DMS153 treated with DMSO at 0.1 percent for 48 hours (cell line): ENCODE results near the gene STK17B.
"Not testable (repeated sequence)": the region's sequence is repeated elsewhere in the genome, so short reads cannot be mapped to it uniquely, and the experiment has no call there.

Experiments used
- DNase-seq: peaks from one replicate; lab custom pipeline; 2025; ENCODE audit not compliant: unreplicated experiment; lab: John Stamatoyannopoulos, UW

Gene STK17B

DNA sequence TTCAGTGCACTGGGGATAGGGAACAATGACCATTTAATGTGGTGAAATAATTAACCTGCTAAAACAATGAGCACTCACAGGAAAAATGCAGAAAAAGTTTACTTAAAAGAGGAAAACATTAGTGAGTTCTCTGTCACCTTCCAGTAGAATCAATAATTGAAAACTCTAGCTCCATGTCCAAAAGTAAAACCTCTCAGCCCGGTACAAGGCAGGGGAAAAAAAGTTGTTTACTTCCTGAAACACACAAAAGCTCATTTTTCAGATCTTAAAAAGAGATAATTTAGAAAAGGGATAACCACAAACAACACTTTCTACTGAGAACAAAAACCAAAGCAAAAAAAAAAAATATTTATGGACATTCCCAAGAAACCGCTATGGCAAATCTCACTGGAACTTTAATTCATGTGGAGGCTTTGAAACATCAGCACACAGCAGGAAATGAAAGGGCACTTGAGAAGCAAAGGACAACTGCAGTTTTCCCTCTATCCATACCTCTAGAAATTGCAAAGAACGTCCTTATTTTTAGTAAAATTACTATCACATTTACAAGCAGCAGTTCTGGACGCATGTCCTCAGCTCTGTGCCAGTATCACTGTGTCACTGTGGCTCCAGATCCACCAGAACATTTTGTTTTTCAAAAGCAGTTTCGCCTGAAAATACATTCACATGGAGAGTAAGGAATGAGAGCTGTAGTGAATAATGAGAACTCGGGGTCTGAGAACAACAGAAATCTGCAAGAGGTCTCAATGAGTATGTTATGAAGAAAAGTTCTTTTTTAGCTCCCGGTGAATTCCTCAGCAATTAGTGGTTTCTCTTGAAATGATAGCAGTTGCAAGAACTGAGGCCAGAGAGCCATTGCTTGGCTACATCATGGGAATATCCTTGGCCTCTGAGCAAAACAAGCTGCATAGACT is 58.1 kb downstream of the STK17B start:
- no peak for DNase-seq

DNA sequence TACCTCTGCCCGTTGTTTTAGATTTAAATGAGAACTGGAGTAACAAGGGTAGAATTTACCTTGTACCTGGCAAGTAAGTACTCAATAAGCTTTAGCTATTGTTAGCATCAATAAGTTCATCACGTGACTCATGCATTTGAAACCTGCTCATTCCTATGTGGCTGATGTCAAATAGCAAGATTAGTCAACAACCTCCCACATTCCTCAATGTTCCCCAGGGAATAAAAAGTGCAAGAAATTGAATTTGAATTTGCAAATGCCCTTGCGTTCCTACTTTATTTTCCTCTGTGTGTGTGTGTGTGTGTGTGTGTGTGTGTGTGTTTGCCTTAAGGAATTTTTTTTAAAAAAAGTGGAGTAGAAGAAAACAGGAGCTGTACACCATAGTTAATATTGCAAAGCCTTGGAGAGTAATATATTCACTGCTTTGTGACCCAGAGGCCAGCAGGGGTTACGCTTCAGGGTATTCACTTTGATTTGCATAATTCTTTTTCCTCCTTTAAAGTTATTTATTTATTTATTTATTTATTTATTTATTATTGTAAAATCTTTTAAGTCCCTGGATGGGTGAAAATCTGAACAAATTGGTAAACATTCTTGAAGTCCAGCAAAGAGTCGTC is 58.9 kb downstream of the STK17B start:
- DNase-seq, result no peak

DNA sequence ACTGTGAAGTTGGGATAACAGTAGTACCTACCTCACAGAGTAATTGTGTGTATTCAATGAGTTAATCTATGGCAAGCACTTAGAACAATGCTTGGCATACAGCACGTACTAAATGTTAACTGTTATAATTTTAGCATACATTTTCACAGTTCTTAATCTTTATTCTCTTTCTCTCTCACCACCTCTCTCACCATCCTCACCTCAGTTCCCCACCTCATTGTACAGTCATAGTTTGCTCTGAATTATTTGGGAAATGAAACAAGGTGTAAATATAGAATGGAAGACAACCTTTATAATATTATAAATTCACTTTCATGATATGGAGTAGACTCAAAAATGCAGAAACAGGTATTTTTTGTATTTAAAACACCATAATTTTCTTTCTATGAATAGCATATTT is 62.8 kb downstream of the STK17B start:
- no peak for DNase-seq

DNA sequence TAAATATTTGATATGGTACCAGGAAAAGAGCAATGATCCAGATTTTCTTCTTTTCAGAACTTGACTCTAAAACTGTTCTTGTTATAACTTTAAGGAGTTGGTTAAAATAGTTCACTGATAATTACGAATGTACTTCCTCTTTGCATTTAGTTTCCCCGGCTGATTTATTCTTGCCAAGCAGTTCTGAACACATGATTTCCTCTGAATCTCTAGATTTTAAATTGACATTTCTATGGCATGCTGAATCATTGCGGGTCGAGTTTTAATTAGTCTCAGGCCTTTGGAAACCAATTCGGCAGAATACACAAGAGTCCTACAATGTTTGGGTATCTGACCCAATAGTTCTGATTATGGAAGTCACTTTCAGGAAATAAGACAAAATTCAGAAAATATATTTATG is 65.4 kb downstream of the STK17B start:
- DNase-seq, result no peak

DNA sequence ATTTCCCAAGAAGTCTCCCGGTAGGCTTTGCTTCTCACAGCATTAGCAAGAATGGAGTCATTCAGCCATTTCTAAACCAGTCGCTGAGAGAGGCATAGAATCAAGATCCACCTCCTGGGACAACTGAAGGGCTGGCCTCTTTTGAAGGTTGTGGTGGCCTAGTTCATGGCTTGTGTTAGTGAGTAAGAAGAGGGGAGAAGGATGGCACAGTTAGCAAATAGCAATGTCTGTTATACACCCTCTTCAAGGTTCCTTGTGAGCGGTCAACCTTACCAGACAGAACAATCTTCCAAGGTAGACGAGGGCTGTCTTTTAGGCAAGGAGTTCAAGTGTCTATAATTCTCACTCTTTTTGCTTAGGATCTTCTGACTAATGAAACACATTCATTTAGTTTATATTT is 67.3 kb downstream of the STK17B start:
- DNase-seq, result no peak

DNA sequence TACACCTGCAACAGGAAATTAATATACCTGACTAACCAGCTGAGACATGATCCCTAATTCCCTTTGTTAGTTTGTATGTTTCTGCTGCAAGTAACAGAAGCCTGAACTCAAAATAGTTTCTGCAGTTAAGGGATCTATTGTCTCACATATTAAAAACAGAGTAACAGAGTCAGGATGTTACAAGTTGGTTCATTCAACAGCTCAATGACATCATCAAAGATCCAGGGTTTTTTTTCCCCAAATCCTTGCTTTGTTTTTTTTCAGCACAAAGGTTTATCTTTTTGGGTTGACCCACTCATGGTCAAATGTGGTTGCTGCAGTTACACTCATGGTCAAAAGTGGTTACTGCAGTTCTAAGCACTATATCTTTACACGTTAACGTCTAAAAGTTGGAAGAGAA is 67.8 kb downstream of the STK17B start:
- no peak for DNase-seq

DNA sequence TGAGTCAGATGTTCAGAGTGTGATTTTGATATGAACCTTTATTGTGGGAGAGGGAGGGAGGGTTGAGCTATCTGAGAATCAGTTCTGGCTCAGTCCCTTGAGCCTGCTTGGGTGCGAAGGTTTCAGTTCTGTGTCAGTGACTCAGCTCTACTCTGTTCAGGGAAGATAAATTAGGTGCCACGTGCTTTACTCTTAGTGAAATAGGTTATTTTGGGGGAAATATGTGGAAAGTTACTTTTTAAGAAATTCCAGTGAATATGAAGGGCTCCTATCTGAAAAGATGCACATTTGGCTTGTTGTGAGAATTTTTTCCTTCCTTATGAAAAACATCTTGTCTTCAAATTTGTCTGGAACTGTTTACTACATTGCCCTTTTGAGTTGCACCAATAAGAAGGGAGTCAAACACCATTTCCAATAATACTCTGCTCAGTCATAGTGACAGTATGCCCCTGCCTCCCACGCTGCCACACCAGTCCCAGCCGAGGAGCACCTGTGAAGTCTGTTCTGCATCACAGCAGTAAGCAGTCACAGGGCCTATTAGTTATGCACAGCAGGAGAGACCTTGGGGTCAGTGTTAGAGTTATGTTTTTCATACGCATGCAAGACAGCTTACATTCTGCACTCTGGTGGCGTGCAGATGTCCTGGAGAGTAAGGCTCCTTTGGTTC is 69.9 kb downstream of the STK17B start:
- no peak for DNase-seq

DNA sequence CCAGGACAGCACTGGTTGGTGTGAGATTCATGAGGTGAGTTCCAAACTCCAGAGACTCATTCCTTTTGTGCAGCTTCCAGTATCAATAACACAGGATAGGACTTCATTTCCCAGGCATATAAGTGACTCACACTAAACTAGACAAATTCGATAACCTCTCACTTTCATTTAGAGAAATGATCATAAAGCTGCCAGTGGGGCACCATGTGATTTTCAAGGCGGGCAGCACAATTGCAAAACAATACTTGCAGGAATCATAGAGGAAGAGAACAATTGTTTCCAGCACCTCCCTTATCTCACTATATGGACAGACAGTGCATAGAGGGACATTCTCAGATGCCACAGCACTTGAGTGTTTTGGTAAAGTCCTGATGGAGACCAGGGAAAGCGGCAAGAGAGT is 71.5 kb downstream of the STK17B start:
- DNase-seq, result no peak

DNA sequence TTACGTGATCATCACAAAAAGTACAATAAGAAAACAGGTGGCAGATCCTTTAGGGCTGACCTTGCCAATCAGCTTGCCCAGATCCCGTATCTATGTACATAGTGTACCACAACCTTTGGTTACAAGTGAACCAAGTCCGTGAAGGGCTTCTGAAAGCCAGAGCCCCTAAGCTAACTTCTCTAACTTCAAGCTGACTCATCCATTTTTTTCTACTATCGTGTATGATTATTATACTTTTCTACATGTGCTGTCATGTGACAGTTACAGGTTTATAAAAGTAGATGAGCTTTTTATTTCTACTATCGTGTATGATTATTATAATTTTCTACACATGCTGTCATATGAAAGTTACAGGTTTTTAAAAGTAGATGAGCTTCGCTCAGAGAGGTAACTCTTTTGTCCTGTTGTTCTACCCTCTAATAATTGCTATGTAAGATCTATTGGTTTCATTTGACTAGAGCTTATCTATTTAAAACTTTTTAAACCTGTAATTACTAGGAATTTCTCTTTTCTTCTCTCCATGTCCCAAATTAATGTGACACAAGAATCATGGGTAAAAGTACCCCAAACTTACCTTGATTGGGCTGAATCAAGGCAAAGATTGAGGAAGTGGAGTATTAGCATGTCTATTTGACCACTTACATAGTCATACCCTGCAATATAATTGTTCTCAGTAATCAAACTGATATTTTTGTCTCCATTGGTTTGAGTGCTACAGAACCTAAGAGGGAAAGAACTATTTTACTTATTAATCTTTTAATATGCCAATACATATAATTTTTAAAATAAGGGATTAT is 73.3 kb downstream of the STK17B start:
- no peak for DNase-seq

DNA sequence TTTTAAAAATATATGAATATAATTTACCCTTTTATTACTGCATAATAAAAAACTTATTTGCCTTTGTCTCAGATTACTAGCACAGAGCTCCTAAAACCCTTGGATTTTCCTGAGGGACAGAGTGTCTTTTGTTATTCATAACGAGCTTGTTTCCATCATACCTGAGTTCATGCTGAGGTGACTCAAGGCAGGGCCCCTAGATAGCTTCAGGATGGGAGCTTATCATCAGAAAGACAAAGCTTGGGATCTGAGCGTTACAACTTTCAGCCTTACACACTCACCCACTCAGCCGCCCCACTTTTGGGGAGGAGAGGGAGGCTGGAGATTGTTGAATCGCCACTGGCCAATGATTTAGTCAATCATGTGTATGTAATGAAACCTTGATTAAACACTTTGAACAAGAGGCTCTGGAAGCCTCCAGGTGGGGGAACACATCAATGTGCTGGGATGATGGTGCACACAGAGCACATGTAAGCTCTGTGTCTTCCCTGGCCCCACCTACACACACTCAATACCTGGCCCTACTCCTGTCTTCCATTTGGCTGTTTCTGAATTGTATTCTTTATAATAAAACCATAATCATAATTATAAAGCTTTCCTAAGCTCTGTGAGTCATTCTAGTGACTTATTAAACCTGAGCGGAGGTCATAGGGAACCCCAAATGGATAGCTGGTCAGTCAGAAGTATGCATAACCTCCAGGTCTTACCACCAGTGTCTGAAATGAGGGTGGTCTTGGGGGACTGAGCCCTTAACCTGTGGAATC is 74.2 kb downstream of the STK17B start:
- no peak for DNase-seq

DNA sequence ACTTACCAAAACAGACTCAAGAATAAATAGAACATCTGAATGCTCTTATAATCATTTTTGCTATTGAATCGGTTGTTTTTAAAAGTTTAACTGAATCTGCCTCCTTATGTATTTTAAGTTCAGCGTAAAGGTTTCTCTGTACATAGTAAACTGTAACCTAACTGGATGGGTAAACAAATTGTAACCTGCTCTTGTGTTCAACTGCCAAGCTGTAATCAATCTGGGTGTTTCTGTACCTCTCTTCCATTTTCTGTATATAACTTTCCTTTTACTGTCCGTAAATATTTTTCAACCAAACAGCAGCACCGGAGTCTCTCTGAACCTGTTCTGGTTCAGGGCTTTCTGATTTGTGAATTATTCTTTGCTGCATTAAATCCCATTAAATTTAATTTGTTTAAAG is 75.1 kb downstream of the STK17B start:
- DNase-seq, result no peak

DNA sequence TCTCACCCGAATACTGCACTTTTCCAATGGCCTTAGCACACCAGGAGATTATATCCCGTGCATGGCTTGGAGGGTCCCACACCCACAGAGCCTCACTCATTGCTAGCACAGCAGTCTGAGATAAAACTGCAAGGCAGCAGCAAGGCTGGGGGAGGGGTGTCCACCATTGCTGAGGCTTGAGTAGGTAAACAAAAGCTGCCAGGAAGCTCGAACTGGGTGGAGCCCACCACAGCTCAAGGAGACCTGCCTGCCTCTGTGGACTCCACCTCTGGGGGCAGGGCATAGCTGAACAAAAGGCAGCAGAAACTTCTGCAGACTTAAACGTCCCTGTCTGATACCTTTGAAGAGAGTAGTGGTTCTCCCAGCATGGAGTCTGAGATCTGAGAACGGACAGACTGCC is 81.9 kb downstream of the STK17B start:
- DNase-seq, result not testable (repeated sequence)

DNA sequence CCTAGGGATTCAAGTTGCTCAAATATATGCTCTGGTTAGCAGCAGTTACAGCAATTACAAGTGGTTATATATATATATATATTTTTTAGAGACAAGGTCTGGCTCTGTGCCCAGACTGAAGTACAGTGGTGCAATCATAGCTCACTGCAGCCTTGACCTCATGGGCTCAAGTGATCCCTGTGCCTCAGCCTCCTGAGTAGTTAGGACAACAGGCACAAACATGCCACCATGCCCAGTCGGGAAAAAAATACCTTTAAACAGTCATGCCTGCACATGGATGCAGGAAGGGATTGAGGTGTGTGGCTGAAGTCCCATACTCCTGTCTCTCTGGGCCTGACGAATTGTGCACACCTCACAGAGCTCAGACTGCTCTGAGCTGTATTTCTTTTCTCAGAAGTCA is 83.2 kb downstream of the STK17B start:
- DNase-seq, result peak; percentile 53

DNA sequence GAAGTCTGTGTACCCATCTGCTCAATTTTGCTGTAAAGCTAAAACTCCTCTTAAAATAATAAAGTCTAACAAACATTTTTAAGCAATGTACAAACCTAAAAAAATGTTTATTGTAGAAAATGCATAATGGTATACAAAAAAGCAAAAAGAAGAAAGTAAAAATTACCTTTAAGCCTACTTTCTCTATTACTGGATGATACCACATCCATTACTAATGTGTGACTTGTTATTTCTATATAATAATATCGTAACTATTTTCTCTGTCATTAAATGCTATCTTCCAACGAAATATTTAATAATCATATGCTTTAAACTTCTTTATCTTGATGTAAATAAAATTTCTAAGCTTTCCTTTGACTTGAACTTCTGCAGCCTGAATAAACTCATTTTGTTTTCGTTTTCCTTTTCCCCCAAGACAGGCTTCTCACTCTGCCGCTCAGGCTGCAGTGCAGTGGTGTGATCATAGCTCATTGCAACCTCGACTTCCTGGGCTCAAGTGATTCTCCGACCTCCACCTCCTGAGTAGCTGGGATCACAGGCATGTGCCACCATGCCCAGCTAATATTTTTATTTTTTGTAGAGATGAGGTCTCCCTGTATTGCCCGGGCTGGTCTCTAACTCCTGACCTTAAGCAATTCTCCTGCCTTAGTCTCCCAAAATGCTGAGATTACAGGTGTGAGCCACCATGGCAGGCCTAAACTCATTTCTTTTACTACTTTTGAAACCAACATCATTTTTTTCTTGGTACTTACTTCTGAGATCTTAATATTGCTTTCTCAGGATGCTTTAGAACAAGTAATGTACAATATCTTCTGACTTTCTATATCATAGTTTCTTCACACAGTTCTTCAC is 84.6 kb downstream of the STK17B start:
- no peak for DNase-seq

DNA sequence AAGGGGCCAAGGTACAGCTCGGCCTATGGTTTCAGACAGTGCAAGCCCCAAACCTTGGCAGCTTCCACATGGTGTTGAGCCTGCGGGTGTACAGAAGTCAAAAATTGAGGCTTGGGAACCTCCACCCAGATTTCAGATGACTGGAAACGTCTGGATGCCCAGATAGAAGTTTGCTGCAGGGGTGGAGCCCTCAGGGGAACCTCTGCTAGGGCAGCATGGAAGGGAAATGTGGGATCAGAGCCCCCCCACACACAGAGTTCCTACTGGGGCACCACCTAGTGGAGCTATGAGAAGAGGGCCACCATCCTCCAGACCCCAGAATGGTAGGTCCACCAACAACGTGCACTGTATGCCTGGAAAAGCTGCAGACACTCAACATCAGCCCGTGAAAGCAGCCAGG is 87.8 kb downstream of the STK17B start:
- no peak for DNase-seq
